HEK293 (cell line): ENCODE results near the gene ARX.

ENCODE experiments used
- CTCF ChIA-PET: fragments of 350-600 bp; formaldehyde crosslinking; extraction: SDS; loops from one replicate; lab custom pipeline; 2021; ENCODE audit warnings: antibody characterized with exemption; lab: Yijun Ruan, JAX
- POLR2A ChIA-PET: fragments of 300-600 bp; formaldehyde crosslinking; extraction: SDS; loops from one replicate; lab custom pipeline; 2020; ENCODE audit warnings: antibody characterized with exemption, inconsistent platforms; lab: Yijun Ruan, JAX
- H3K27ac ChIP-seq: fragments of 200-500 bp; sonication (Bioruptor generic); 2 replicates; pipeline ENCODE4 v1.5.1; 2014; ENCODE audit warnings: low read depth, low read length, control low read depth, inconsistent platforms; ENCODE audit errors: extremely low read depth
- H3K36me3 ChIP-seq, 2 experiments: fragments of 200-500 bp in 1 of 2; sonication (Bioruptor generic) in 1 of 2; 1 replicate in 1 of 2; 2 replicates in 1 of 2; pipeline ENCODE4 v1.5.1; 2014 to 2017; ENCODE audit warnings: inconsistent platforms in 2 of 2, low read length in 2 of 2; ENCODE audit not compliant: control insufficient read depth in 2 of 2, insufficient read depth in 1 of 2
- H3K4me1 ChIP-seq: fragments of 200-500 bp; sonication (Bioruptor generic); 2 replicates; pipeline ENCODE4 v1.5.1; 2014; ENCODE audit warnings: mild to moderate bottlenecking, low read length, inconsistent platforms; ENCODE audit not compliant: control insufficient read depth, insufficient read depth
- H3K4me3 ChIP-seq: 2 replicates; pipeline ENCODE4 v1.5.1; 2011; ENCODE audit warnings: low read depth, mild to moderate bottlenecking, control low read depth, low read length, moderate library complexity
- H3K9me3 ChIP-seq: fragments of 200-500 bp; sonication (Bioruptor generic); 2 replicates; pipeline ENCODE4 v1.5.1; 2014; ENCODE audit warnings: low read depth, low read length, inconsistent platforms; ENCODE audit not compliant: control insufficient read depth, insufficient read depth
- KLF10 ChIP-seq: fragments of 450-650 bp; IDR thresholded peaks from 2 replicates; pipeline ENCODE4 v1.5.1; 2018; ENCODE audit warnings: missing biosample characterization, mild to moderate bottlenecking, missing genetic modification characterization
- OSR2 ChIP-seq: fragments of 450-650 bp; formaldehyde crosslinking; IDR thresholded peaks from 2 replicates; pipeline ENCODE4 v1.5.1; 2016; ENCODE audit warnings: missing biosample characterization, missing genetic modification characterization
- PRDM6 ChIP-seq: fragments of 450-650 bp; formaldehyde crosslinking; IDR thresholded peaks from 2 replicates; pipeline ENCODE4 v1.5.1; 2017; ENCODE audit warnings: missing biosample characterization, missing genetic modification characterization
- REPIN1 ChIP-seq: fragments of 450-650 bp; formaldehyde crosslinking; IDR thresholded peaks from 2 replicates; pipeline ENCODE4 v1.5.1; 2017; ENCODE audit warnings: missing biosample characterization, missing genetic modification characterization, low read depth
- ZNF146 ChIP-seq: fragments of 450-650 bp; formaldehyde crosslinking; IDR thresholded peaks from 2 replicates; pipeline ENCODE4 v1.5.1; 2016; ENCODE audit warnings: missing biosample characterization, missing genetic modification characterization
- ZNF24 ChIP-seq: fragments of 450-650 bp; formaldehyde crosslinking; IDR thresholded peaks from 2 replicates; pipeline ENCODE4 v1.5.1; 2016; ENCODE audit warnings: missing biosample characterization, missing genetic modification characterization
- ZNF266 ChIP-seq: fragments of 450-650 bp; formaldehyde crosslinking; IDR thresholded peaks from 2 replicates; pipeline ENCODE4 v1.5.1; 2016; ENCODE audit warnings: missing biosample characterization, missing genetic modification characterization, low read depth
- ZNF280D ChIP-seq: fragments of 450-650 bp; formaldehyde crosslinking; IDR thresholded peaks from 2 replicates; pipeline ENCODE4 v1.5.1; 2016; ENCODE audit warnings: missing biosample characterization, missing genetic modification characterization
- ZNF404 ChIP-seq: fragments of 450-650 bp; formaldehyde crosslinking; IDR thresholded peaks from 2 replicates; pipeline ENCODE4 v1.5.1; 2017; ENCODE audit warnings: missing biosample characterization, missing genetic modification characterization
- ZNF433 ChIP-seq: fragments of 450-650 bp; formaldehyde crosslinking; IDR thresholded peaks from 2 replicates; pipeline ENCODE4 v1.5.1; 2016; ENCODE audit warnings: missing biosample characterization, missing genetic modification characterization, low read depth
- ZNF580 ChIP-seq: fragments of 450-650 bp; formaldehyde crosslinking; IDR thresholded peaks from 2 replicates; pipeline ENCODE4 v1.5.1; 2016; ENCODE audit warnings: missing biosample characterization, missing genetic modification characterization
- ZNF600 ChIP-seq: fragments of 450-650 bp; formaldehyde crosslinking; IDR thresholded peaks from 2 replicates; pipeline ENCODE4 v1.5.1; 2016; ENCODE audit warnings: missing biosample characterization, missing genetic modification characterization
- ZNF629 ChIP-seq: fragments of 450-650 bp; formaldehyde crosslinking; IDR thresholded peaks from 2 replicates; pipeline ENCODE4 v1.5.1; 2017; ENCODE audit warnings: missing biosample characterization, missing genetic modification characterization
- ZNF645 ChIP-seq: fragments of 450-650 bp; formaldehyde crosslinking; IDR thresholded peaks from 2 replicates; pipeline ENCODE4; 2016; ENCODE audit warnings: missing biosample characterization, missing genetic modification characterization
- ZSCAN4 ChIP-seq: fragments of 450-650 bp; formaldehyde crosslinking; IDR thresholded peaks from 2 replicates; pipeline ENCODE4 v1.5.1; 2017; ENCODE audit warnings: missing biosample characterization, missing genetic modification characterization

The ARX gene

GRCh38 chrX:24969812-24970211 lies 46.0 kb downstream of the ARX start:
- TF ChIP-seq ZNF146 (tag by site-specific recombination): peak; percentile 92
- TF ChIP-seq ZNF580 (tag by site-specific recombination): 0 out of 2 replicates have a peak, but pooled peaks have one; percentile 23
- no peak for TF ChIP-seq REPIN1 (tag by site-specific recombination)
- TF ChIP-seq ZNF280D (tag by site-specific recombination): peak; percentile 81; the same call in 1 of the 2 replicates
- CTCF ChIA-PET: no interaction called here

GRCh38 chrX:24965372-24965771 lies 50.4 kb downstream of the ARX start:
- 0 out of 2 replicates have a peak, but pooled peaks cover 4% of the 10 kb centered on the region for H3K4me1 ChIP-seq
- no peak for TF ChIP-seq ZSCAN4
- TF ChIP-seq PRDM6: peak; percentile 71
- ChIA-PET POLR2A (no interaction called here), CTCF (interaction anchor here (0.7 to 0.8 kb wide), 2 partner anchors 43 to 126 kb away, joined by 3 to 4 read pairs; no protein-coding TSS in a partner anchor)
- H3K36me3 ChIP-seq: no peaks in the 10 kb centered on the region
- H3K27ac ChIP-seq: no peak overlapping the region
- no peaks in the 10 kb centered on the region for H3K9me3 ChIP-seq
- no peak overlapping the region for H3K4me3 ChIP-seq

More at GRCh38 chrX:24969812-24970211, 46.0 kb downstream of the ARX start:
- POLR2A ChIA-PET: no interaction called here
- Histone ChIP-seq H3K27ac (no peak overlapping the region), H3K9me3 (no peaks in the 10 kb centered on the region), H3K4me3 (no peak overlapping the region), H3K36me3 (no peaks in the 10 kb centered on the region), H3K4me1 (no peaks in the 10 kb centered on the region)

- H3K9me3 ChIP-seq: no peaks in the 10 kb centered on the region
- H3K4me1 ChIP-seq: 0 out of 2 replicates have a peak, but pooled peaks cover 4% of the 10 kb centered on the region
- POLR2A ChIA-PET: no interaction called here
- H3K4me3 ChIP-seq: no peak overlapping the region
- CTCF ChIA-PET: no interaction called here
- H3K36me3 ChIP-seq: no peaks in the 10 kb centered on the region
- no peak overlapping the region for H3K27ac ChIP-seq
- TF ChIP-seq KLF10 (peak; percentile 35; the same call in 1 of the 2 replicates), ZNF600 (tag by site-specific recombination) (peak; percentile 58), ZNF24 (tag by site-specific recombination) (0 out of 2 replicates have a peak, but pooled peaks have one; percentile 35), OSR2 (peak; percentile 52; the same call in 1 of the 2 replicates), ZNF266 (tag by site-specific recombination) (no peak), PRDM6 (peak; percentile 90), ZNF433 (tag by site-specific recombination) (no peak), ZNF645 (tag by site-specific recombination) (no peak), ZNF629 (tag by site-specific recombination) (peak; percentile 47; the same call in 1 of the 2 replicates), ZNF404 (tag by site-specific recombination) (no peak)
Observed at GRCh38 chrX:24963823-24964222, 51.9 kb downstream of the ARX start.
